ENCODE data around the gene UNC119B.
A peak's percentile ranks its signal among the peaks of the same experiment; 100 is the strongest.
"Not testable (repeated sequence)": the region's sequence is repeated elsewhere in the genome, so short reads cannot be mapped to it uniquely, and the experiment has no call there.

The UNC119B gene

DNA sequence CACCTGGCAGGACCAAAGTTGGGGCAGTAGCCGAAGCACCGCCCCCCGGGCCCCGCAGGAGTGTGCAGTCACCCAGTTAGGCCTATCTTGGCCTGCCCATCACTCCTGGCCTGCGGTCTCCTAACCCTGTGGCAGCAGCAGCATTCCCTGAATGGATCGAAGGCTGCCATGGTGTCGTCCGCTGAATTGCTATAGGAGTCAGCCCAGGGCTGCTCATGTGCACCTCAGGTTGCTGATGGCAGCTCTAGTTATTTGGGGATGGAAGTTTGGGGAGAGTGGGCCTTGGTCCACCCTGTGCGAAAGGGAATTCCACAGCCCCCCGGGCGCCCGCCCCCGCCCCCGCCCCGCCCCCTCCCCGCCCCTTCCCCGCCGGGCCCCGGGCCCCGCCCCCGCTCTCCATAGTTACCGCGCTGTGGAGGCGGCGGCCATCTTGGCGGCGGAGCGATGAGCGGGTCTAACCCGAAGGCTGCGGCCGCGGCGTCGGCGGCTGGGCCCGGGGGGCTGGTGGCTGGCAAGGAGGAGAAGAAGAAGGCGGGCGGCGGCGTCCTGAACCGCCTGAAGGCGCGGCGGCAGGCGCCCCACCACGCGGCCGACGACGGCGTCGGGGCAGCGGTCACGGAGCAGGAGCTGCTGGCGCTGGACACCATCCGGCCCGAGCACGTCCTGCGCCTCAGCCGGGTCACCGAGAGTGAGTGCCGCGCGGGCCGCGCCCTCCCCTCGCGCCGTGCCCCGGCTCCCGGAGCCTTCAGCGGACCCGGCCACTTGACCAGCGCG is at the start of gene UNC119B:
Gene UNC119B, plus strand, starts transcription at position 428 of the 774 bp plus-strand sequence. Its CDS starts 17 bp downstream, at position 445.
- peak; percentile 47 for DNase-seq (ENCODE audit: low read depth)

GRCh38 chr12:120661432-120661831 is 48.8 kb upstream of the UNC119B start:
- DNase-seq (ENCODE audit: low read depth) = no peak

DNA sequence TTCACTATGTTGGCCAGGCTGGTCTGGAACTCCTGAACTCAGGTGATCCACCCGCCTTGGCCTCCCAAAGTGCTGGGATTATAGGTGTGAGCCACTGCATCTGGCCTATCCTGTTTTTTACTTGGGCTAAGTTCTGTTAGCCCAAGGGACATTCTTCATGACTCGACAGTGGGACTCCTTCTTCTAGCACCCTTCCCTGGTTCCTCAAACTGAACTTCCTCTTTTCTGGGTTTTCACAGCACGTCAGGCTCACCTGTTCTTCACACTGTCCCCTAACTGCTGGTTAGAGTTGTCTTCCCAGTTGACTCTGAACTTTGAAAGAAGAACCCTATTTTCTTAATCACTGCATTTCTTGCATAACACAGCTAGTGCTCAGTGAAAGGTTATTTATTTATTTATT is 47.4 kb upstream of the UNC119B start:
- DNase-seq (ENCODE audit: low read depth) = no peak

GRCh38 chr12:120663741-120664140 is 46.5 kb upstream of the UNC119B start:
- DNase-seq (ENCODE audit: low read depth) = no peak

GRCh38 chr12:120666571-120667390 is 43.5 kb upstream of the UNC119B start:
- DNase-seq (ENCODE audit: low read depth) = no peak

- DNase-seq (ENCODE audit: low read depth) = no peak
Observed at GRCh38 chr12:120668091-120668867, 42.0 kb upstream of the UNC119B start.

DNA sequence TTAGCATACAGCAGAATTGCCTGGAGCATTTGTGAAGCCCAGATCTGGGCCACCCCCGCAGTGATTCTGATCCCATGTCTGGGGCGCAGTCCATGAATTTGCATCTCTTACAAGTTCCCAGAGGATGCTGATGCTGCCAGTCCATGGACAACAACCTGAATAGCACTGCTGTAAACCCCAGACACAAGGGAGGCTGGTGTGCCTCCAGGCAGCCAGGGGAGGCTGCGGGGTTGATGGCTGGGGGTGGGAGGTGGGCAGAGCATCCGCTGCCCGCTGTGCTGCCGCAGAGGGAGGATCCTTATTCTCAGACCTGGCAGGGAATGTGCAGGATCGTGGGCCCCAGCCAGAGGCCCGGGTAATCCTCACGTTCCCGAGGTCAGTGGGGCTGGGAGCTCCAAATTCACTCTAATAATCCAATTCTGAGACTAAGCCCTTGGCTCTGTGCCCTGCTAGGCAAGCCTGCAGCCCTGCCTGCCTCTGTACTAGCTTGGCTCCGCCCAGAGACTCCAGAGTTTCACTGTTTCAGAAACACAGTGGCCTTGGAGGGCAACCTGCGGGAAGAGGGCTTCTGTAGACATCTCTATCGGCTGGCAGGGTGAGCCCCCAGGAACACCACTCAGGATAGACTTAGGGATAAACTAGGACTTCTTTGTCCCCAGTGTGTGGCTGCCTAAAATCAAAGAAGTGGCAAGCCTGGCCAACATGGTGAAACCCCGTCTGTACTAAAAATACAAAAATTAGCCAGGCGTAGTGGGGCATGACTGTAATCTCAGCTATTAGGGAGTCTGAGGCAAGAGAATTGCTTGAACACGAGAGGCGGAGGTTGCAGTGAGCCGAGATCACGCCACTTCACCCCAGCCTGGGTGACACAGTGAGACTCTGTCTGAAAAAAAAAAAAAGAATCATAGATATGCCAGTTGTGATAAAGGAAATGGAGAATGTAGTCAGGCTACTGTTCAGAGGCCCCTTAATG is 41.1 kb upstream of the UNC119B start:
- no peak for DNase-seq (ENCODE audit: low read depth)

DNA sequence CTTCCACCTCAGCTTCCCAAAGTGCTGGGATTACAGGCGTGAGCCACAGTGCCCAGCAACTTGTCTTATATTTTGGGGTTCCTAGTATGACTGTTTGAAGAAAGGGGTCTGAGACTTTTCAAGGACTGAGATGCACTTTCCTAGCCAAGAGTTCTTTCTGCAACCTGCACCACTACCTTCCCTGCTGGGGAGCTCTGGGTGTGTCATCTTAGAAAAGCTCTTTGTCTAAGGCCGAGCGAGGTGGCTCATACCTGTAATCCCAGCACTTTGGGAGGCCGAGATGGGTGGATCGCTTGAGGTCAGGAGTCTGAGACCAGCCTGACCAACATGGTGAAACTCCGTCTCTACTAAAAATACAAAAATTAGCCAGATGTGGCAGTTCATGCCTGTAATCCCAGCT is 40.0 kb upstream of the UNC119B start:
- not testable (repeated sequence) for DNase-seq (ENCODE audit: low read depth)

- no peak for DNase-seq (ENCODE audit: low read depth)
Observed at GRCh38 chr12:120670667-120671066, 39.6 kb upstream of the UNC119B start.

DNA sequence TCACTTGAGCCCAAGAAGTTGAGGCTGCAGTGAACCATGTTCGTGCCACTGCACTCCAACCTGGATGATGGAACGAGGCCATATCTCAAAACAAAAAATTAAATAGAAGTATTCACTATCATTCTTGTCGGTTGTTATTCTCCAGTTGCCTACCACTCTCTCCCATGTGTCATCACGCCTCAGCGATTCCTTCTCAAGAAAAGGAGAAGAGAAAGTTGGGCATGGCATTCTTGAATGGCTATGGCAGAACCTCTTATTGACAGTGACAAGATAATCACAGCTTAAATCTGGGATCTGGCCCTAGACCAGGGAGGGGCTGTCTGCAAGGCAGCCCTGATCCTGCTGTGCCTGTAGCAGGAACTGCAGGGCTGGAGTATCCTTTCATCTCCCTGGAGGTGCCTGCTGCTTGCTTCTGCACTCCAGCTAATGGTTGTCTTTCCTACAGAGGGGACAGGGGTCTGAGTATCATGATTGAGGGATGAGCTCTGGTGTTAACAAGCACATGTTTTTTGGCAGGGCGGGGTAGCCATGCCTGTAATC is 36.1 kb upstream of the UNC119B start:
- DNase-seq (ENCODE audit: low read depth) = no peak

- no peak for DNase-seq (ENCODE audit: low read depth)
Observed at GRCh38 chr12:120677765-120678473, 32.3 kb upstream of the UNC119B start.

DNA sequence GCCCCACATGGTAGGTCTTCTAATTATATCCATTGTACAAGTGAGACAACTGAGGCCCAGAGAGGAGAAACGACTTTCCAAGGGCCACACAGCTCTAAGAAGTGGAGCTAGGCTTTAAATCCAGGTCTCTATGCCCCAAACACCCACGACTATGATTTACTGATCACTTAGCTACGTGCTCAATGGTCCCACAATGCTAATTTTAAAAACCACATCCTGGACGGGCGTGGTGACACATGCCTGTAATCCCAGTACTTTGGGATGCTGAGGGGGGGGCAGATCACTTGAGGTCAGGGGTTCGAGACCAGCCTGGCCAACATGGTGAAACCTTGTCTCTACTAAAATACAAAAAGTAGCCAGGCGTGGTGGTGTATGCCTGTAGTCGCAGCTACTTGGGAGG is 31.7 kb upstream of the UNC119B start:
- DNase-seq (ENCODE audit: low read depth) = no peak

DNA sequence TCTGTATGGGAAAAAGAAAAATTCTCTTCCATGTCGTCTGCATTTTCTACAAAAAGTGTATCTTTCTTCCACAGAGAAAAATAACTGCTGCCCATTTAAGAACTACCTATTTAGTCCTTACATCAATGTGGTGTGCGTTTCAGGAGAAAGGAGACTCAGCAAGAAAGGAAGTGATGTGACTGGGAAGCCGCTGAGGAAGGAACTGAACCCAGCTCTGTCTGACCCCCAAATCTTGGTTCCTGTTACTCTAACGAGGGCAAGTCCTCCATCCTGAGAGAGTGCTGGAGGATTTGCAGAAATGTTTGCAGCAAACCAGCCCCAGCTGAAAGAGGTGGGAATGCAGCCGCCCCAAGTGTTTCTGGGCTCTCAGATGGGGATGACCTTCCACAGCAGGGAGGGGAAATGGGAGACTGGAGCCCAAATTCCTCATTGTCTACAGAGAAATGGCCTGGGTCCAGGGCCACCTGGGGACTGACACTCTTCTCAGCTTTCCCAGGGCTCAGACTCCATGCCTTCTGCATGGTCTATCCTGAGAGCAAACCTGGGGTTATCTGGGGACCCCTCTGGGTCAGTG is 30.0 kb upstream of the UNC119B start:
- DNase-seq (ENCODE audit: low read depth) = no peak

- no peak for DNase-seq (ENCODE audit: low read depth)
Observed at GRCh38 chr12:120684523-120684932, 25.7 kb upstream of the UNC119B start.

DNA sequence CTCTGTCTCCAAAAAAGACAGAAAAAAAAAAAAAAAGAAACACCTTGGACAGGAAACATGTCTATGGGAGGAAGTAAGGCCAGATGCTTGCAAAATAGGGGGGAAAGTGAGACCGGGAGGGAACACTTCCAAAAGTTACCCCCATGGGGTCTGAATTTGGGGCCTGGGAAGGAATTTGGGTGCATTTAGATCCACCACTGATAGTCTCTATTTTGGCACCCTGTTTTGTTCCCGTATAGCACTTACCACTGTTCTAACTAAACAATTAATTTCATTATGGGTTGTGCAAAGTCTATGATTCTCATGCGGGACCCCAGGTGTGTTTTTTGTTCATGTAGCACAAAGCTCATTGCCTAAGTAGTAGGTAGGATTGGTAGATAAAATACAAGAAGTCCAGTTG is 24.7 kb upstream of the UNC119B start:
- DNase-seq (ENCODE audit: low read depth) = no peak

GRCh38 chr12:120686151-120686689 is 24.0 kb upstream of the UNC119B start:
- peak; percentile 89 for DNase-seq (ENCODE audit: low read depth)

GRCh38 chr12:120686690-120687577 is 23.3 kb upstream of the UNC119B start, which contains the start of gene MLEC:
Gene MLEC, plus strand, starts transcription at chr12:120687149. Its CDS starts 148 bp downstream, at chr12:120687297.
- DNase-seq (ENCODE audit: low read depth) = peak; percentile 96

GRCh38 chr12:120687578-120688289 is 22.5 kb upstream of the UNC119B start:
- no peak for DNase-seq (ENCODE audit: low read depth)

All from stimulated activated CD8-positive, alpha-beta memory T cell treated with anti-CD3 and anti-CD28 coated beads, Interleukin-15, amount 100 ng/mL, for 24 hours (primary cell).